ENCODE results near the gene SNX3.

- TF ChIP-seq CTCF (IDR thresholded peaks at IDR 0.05; ENCODE audit: borderline replicate concordance, extremely low read depth, low read length, poor library complexity, severe bottlenecking) (peak; percentile 44), EZH2 (IDR thresholded peaks at IDR 0.05; ENCODE audit: borderline replicate concordance, low read depth, low read length, severe bottlenecking) (no peak)
Measured at GRCh38 chr6:108163267-108163643, 97.6 kb downstream of the SNX3 start.

Measured in DND-41 (cell line).